Heart right ventricle (tissue), 16 donors: ENCODE measurements around the gene VKORC1L1. TPM values are rescaled to one million over a fixed set of nuclear protein-coding genes. Genes with fewer than 3 reads are reported as not detected.
"Not testable (repeated sequence)": the region's sequence is repeated elsewhere in the genome, so short reads cannot be mapped to it uniquely, and the experiment has no call there.

Experiments
- ATAC-seq, 8 donors: fragments of 200-7000 bp; cut with Tn5 transposase; one replicate each; pipeline ENCODE4 v1.9.1; 2020; ENCODE audit warnings: mild to moderate bottlenecking in 8 of 8, moderate library complexity in 8 of 8, moderate number of reproducible peaks in 1 of 8
- DNase-seq, 2 donors: peaks; one replicate each; pipeline ENCODE4 v3.0.0-alpha.2; 2020
- H3K27ac ChIP-seq, 10 donors: fragments of 200-600 bp; sonication (generic) in 2 of 10; one replicate each; pipeline versions ENCODE4 v1.5.0 to v1.8.0; 2020 to 2022; ENCODE audit warnings: mild to moderate bottlenecking in 3 of 10
- H3K27me3 ChIP-seq, 7 donors: fragments of 200-600 bp; one replicate each; pipeline ENCODE4 v1.8.0; 2021 to 2022; ENCODE audit warnings: mild to moderate bottlenecking in 2 of 7
- H3K36me3 ChIP-seq, 9 donors: fragments of 200-600 bp; sonication (generic) in 1 of 9; one replicate each; pipeline versions ENCODE4 v1.5.0 to v1.8.0; 2020 to 2022; ENCODE audit warnings: mild to moderate bottlenecking in 2 of 9
- H3K4me1 ChIP-seq, 9 donors: fragments of 200-600 bp; sonication (generic) in 1 of 9; one replicate each; pipeline versions ENCODE4 v1.5.0 to v1.8.0; 2020 to 2022; ENCODE audit warnings: mild to moderate bottlenecking in 4 of 9
- H3K4me3 ChIP-seq, 10 donors: fragments of 200-600 bp; sonication (generic) in 2 of 10; one replicate each; pipeline versions ENCODE4 v1.5.0 to v1.8.0; 2020 to 2022; ENCODE audit warnings: mild to moderate bottlenecking in 7 of 10, moderate library complexity in 2 of 10
- H3K9me3 ChIP-seq, 11 donors: fragments of 200-600 bp in 10 of 11; sonication (generic) in 2 of 11; one replicate each; pipeline versions ENCODE4 v1.5.0 to v1.8.0; 2013 to 2022; ENCODE audit warnings: mild to moderate bottlenecking in 2 of 11, control low read depth in 1 of 11, moderate library complexity in 1 of 11
- WGBS, 2 donors: extraction: QIAGEN DNeasy Blood & Tissue Kit; methylation state at CpG; one replicate each; pipeline ENCODE4 v1.1.7; 2013; ENCODE audit warnings: inconsistent platforms in 1 of 2; 5-methylcytosine and 5-hydroxymethylcytosine counted together
- intact Hi-C, 10 donors: fragments of 100-400 bp; cut with DNase I; formaldehyde crosslinking; loops; one replicate each; pipeline versions ENCODE4 v1.11.1 to v1.14.2; 2022
- polyA plus RNA-seq, 2 donors: library from polyadenylated mRNA; stranded (reverse); fragments of 200-250 nt; gene quantifications; one replicate each; pipeline ENCODE4 v1.2.3, GENCODE V29; 2013
- total RNA-seq, 10 donors: library from RNA; stranded (reverse); fragmentation: NEBNext Ultra II Directional in 3 of 10; extraction: Animal tissue kit (Norgen Biotek cat#: 25700) in 3 of 10; gene quantifications; one replicate each; pipeline versions ENCODE4 v1.2.1 to v1.2.4, GENCODE V29; 2021 to 2023
- TF ChIP-seq, protein P1 (sequence below), 9 donors: fragments of 200-600 bp; sonication (generic) in 2 of 9; IDR thresholded peaks; one replicate each; pipeline versions ENCODE4 v1.5.0 to v1.8.0; 2021 to 2022; ENCODE audit warnings: antibody characterized with exemption in 9 of 9, mild to moderate bottlenecking in 5 of 9, moderate library complexity in 1 of 9
- donor health status: Arrhythmogenic right ventricular cardiomyopathy.
- donor health status: ischemic (EF 13 %, LVEDD 7.1; RV severe dilation, severe dysfunction).
- donor health status: healthy with polysubstance abuse.
- donor health status: DM: no; HTN: yes; CAD: no.
- donor health status: DM: no; HTN: no; CAD: no.
- donor health status: ischemic (EF 25% LVEDD 6.9; RV normal size, moderate dysfunction).
- donor health status: ischemic (EF 25% LVEDD 5.7; RV mildly dilated, moderate dysfunction).
- donor health status: healthy.
- donor health status: DM: yes; HTN: yes; CAD: no.
- donor health status: Ischemic cardiomyopathy.
- donor health status: ischemic (EF 35%, LVEDD 5.7; RV mildly dilated, moderate dysfunction).
- donor health status: nonischemic (EF 11% LVEDD 7.7; RV severe dilation, severe dysfunction).
- donor health status: DM: yes; HTN: yes; CAD: no.
- donor health status: PGD.
- donor health status: ischemic (EF 29% LVEDD 5.4; RV normal size, mild dysfunction).
- donor health status: nonischemic (EF 23%, LVEDD 6.1; RV moderate dilation, normal function).

The VKORC1L1 gene
- total and polyA plus RNA-seq, 12 donors: 4.4 to 23.8 (median 17.0) TPM

- no peaks in the 10 kb centered on the region for H3K9me3 ChIP-seq
- H3K4me1 ChIP-seq: peaks cover 0 to 6% (median 0%) of the 10 kb centered on the region in 9 donors
- ATAC-seq: no peak
- WGBS, 2 donors: 87 to 88% methylated on average over 4 of the region's 4 CpGs
- no peak for DNase-seq
- H3K27ac ChIP-seq: no peak overlapping the region
- H3K4me3 ChIP-seq: no peak overlapping the region
- H3K36me3 ChIP-seq: no peaks in the 10 kb centered on the region
- no peaks in the 10 kb centered on the region for H3K27me3 ChIP-seq
- intact Hi-C loops: no loop called here
- TF ChIP-seq, protein P1, sequence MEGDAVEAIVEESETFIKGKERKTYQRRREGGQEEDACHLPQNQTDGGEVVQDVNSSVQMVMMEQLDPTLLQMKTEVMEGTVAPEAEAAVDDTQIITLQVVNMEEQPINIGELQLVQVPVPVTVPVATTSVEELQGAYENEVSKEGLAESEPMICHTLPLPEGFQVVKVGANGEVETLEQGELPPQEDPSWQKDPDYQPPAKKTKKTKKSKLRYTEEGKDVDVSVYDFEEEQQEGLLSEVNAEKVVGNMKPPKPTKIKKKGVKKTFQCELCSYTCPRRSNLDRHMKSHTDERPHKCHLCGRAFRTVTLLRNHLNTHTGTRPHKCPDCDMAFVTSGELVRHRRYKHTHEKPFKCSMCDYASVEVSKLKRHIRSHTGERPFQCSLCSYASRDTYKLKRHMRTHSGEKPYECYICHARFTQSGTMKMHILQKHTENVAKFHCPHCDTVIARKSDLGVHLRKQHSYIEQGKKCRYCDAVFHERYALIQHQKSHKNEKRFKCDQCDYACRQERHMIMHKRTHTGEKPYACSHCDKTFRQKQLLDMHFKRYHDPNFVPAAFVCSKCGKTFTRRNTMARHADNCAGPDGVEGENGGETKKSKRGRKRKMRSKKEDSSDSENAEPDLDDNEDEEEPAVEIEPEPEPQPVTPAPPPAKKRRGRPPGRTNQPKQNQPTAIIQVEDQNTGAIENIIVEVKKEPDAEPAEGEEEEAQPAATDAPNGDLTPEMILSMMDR (IDR thresholded peaks at IDR 0.05): no peak
These were observed 119.7 kb downstream of the VKORC1L1 start for GRCh38 chr7:65992526-65992925.

DNA sequence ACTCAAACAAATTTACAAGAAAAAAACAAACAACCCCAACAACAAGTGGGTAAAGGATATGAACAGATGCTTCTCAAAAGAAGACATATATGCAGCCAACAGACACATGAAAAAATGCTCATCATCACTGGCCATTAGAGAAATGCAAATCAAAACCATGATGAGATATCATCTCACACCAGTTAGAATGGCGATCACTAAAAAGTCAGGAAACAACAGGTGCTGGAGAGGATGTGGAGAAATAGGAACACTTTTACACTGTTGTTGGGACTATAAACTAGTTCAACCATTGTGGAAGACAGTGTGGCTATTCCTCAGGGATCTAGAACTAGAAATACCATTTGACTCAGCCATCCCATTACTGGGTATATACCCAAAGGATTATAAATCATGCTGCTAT is 122.1 kb downstream of the VKORC1L1 start:
- H3K4me3 ChIP-seq, H3K27ac ChIP-seq, H3K4me1 ChIP-seq, H3K36me3 ChIP-seq, intact Hi-C loops, H3K9me3 ChIP-seq, DNase-seq, H3K27me3 ChIP-seq, ATAC-seq: not testable (repeated sequence)
- 0% methylated on average over 1 of the region's 1 CpG for WGBS, 2 donors

GRCh38 chr7:66000823-66001417 is 128.0 kb downstream of the VKORC1L1 start:
- intact Hi-C loops, H3K27me3 ChIP-seq, H3K9me3 ChIP-seq, H3K4me3 ChIP-seq, H3K36me3 ChIP-seq, ATAC-seq, H3K27ac ChIP-seq, H3K4me1 ChIP-seq, DNase-seq: not testable (repeated sequence)
- WGBS, 2 donors: 71 to 85% methylated on average over 1 of the region's 5 CpGs

- intact Hi-C loops, ATAC-seq, H3K27ac ChIP-seq, DNase-seq, H3K9me3 ChIP-seq, H3K4me1 ChIP-seq, H3K36me3 ChIP-seq, H3K4me3 ChIP-seq, H3K27me3 ChIP-seq: not testable (repeated sequence)
- WGBS, 2 donors: 78 to 84% methylated on average over 8 of the region's 8 CpGs
These were observed 132.3 kb downstream of the VKORC1L1 start for GRCh38 chr7:66005115-66005671.

GRCh38 chr7:66007232-66007631 is 134.4 kb downstream of the VKORC1L1 start:
- Histone ChIP-seq H3K27me3 (no peaks in the 10 kb centered on the region), H3K4me3 (no peak overlapping the region), H3K9me3 (no peaks in the 10 kb centered on the region), H3K27ac (no peak overlapping the region), H3K36me3 (no peaks in the 10 kb centered on the region), H3K4me1 (no peaks in the 10 kb centered on the region)
- 77 to 82% methylated on average over 6 of the region's 6 CpGs for WGBS, 2 donors
- DNase-seq (no peak), ATAC-seq (no peak)
- TF ChIP-seq, protein P1 (IDR thresholded peaks at IDR 0.05): no peak
- intact Hi-C loops: no loop called here

Other genes starting within 250 kb of the VKORC1L1 start
- 10 to 100 TPM; 10.8 to 30.6 (median 15.6) TPM for gene GUSB, start 109.1 kb downstream of the VKORC1L1 start, total RNA-seq
- gene GUSB, start 109.1 kb downstream of the VKORC1L1 start, polyA plus RNA-seq: 10 to 100 TPM; 25.3 to 28.0 TPM
- gene ASL, start 202.7 kb downstream of the VKORC1L1 start, total RNA-seq: 10 to 100 TPM; 10.1 to 17.0 (median 12.8) TPM
- 10 to 100 TPM; 14.1 to 27.5 TPM for gene ASL, start 202.7 kb downstream of the VKORC1L1 start, polyA plus RNA-seq
- 10 to 100 TPM; 15.4 to 31.1 (median 23.1) TPM for gene CRCP, start 241.8 kb downstream of the VKORC1L1 start, total RNA-seq
- 10 to 100 TPM; 11.3 to 16.2 TPM for gene CRCP, start 241.8 kb downstream of the VKORC1L1 start, polyA plus RNA-seq